Lower leg skin (tissue), 3 donors: ENCODE measurements around the gene KCNG2.

Experiments used
- POLR2A ChIP-seq, 2 donors: fragments of 450-650 bp; IDR thresholded peaks; one replicate each; pipeline ENCODE4 v1.6.1; 2016 to 2017; ENCODE audit warnings: antibody characterized with exemption in 2 of 2, mild to moderate bottlenecking in 1 of 2, moderate library complexity in 1 of 2
- TF ChIP-seq, protein P1 (sequence below), 3 donors: fragments of 450-650 bp; IDR thresholded peaks; one replicate each; pipeline ENCODE4 v1.5.1; 2016; ENCODE audit warnings: antibody characterized with exemption in 3 of 3, mild to moderate bottlenecking in 3 of 3, moderate library complexity in 2 of 3

DNA sequence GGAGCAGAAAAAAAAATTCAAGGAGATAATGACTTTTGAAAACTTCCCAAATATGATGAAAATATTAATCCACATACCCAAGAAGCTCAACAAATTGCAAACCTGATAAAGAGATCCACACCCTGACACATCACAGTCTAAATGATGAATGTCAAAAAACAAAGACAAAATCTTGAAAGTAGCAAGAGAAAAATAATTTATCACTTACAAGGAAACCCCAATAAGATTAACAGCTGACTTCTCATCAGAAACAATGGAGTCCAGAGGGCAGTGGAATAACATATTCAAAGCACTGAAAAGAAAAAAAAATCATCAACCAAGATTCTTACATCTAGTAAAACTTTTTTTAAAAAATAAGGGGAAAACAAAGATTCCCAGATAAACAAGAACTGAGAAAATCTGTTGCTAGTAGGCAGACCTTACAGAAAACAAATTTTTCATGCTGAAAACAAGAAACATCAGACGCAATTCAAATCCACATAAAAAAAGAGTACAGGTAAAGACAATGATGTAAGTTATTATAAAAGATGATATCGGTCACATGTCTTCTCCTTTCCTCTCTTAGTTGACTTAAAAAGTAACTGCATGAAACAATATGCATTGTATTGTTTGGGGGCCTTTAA lies 132.4 kb downstream of the KCNG2 start:
- TF ChIP-seq, protein P1, sequence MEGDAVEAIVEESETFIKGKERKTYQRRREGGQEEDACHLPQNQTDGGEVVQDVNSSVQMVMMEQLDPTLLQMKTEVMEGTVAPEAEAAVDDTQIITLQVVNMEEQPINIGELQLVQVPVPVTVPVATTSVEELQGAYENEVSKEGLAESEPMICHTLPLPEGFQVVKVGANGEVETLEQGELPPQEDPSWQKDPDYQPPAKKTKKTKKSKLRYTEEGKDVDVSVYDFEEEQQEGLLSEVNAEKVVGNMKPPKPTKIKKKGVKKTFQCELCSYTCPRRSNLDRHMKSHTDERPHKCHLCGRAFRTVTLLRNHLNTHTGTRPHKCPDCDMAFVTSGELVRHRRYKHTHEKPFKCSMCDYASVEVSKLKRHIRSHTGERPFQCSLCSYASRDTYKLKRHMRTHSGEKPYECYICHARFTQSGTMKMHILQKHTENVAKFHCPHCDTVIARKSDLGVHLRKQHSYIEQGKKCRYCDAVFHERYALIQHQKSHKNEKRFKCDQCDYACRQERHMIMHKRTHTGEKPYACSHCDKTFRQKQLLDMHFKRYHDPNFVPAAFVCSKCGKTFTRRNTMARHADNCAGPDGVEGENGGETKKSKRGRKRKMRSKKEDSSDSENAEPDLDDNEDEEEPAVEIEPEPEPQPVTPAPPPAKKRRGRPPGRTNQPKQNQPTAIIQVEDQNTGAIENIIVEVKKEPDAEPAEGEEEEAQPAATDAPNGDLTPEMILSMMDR (IDR thresholded peaks at IDR 0.05) = no peak
- no peak for TF ChIP-seq POLR2A (IDR thresholded peaks at IDR 0.05)
